Tibial nerve (tissue), 4 donors: ENCODE results near the gene SALL3. TPM values are rescaled to one million over a fixed set of nuclear protein-coding genes. Genes with fewer than 3 reads are reported as not detected.

Source experiments
- DNase-seq, 2 donors: peaks; one replicate each; pipeline ENCODE4 v3.0.0-alpha.2; 2019; ENCODE audit warnings: low spot score in 2 of 2
- H3K27ac ChIP-seq, 4 donors: fragments of 200-600 bp; sonication (generic) in 3 of 4; one replicate each; pipeline ENCODE4 v1.5.1; 2017 to 2019; ENCODE audit warnings: mild to moderate bottlenecking in 1 of 4
- H3K27me3 ChIP-seq, 2 donors: fragments of 200-600 bp; sonication (generic) in 1 of 2; one replicate each; pipeline versions ENCODE4 v1.5.1 to v1.6.0; 2017 to 2019
- H3K36me3 ChIP-seq, 3 donors: fragments of 200-600 bp; sonication (generic); one replicate each; pipeline ENCODE4 v1.5.1; 2018 to 2019
- H3K4me1 ChIP-seq, 4 donors: fragments of 200-600 bp; sonication (generic) in 3 of 4; one replicate each; pipeline ENCODE4 v1.5.1; 2017 to 2019
- H3K4me3 ChIP-seq, 4 donors: fragments of 200-600 bp; sonication (generic) in 3 of 4; one replicate each; pipeline ENCODE4 v1.5.1; 2017 to 2019; ENCODE audit warnings: mild to moderate bottlenecking in 1 of 4, moderate library complexity in 1 of 4
- H3K9me3 ChIP-seq, 4 donors: fragments of 200-600 bp; sonication (generic) in 3 of 4; one replicate each; pipeline ENCODE4 v1.5.1; 2017 to 2019
- EP300 ChIP-seq, 2 donors: sonication (generic); formaldehyde crosslinking; IDR thresholded peaks; one replicate each; pipeline ENCODE4 v1.6.1; 2017; ENCODE audit warnings: antibody characterized with exemption in 2 of 2, mild to moderate bottlenecking in 1 of 2
- POLR2A ChIP-seq, 2 donors: fragments of 450-650 bp; IDR thresholded peaks; one replicate each; pipeline ENCODE4 v1.6.1; 2017; ENCODE audit warnings: antibody characterized with exemption in 2 of 2, mild to moderate bottlenecking in 2 of 2, moderate library complexity in 2 of 2
- WGBS, 2 donors: methylation state at CpG; one replicate each; pipeline ENCODE4 v1.1.5; 2018; 5-methylcytosine and 5-hydroxymethylcytosine counted together
- total RNA-seq, 4 donors: library from RNA; depleted of rRNA; stranded (reverse); fragments of >200 nt; gene quantifications; one replicate each; pipeline ENCODE4 v1.1.0, GENCODE V29; 2016
- TF ChIP-seq, protein P1 (sequence below), 5 experiments: fragments of 200-600 bp in 3 of 5; fragments of 450-650 bp in 2 of 5; sonication (generic) in 3 of 5; IDR thresholded peaks; one replicate each; pipeline ENCODE4 v1.5.1; 2016 to 2019; ENCODE audit warnings: antibody characterized with exemption in 5 of 5, mild to moderate bottlenecking in 3 of 5, moderate library complexity in 2 of 5

Gene SALL3
- total RNA-seq, 4 donors from 2014 or later: not detected

GRCh38 chr18:79047556-79048244 is 68.1 kb downstream of the SALL3 start:
- H3K9me3 ChIP-seq: no peaks in the 10 kb centered on the region
- TF ChIP-seq, protein P1, sequence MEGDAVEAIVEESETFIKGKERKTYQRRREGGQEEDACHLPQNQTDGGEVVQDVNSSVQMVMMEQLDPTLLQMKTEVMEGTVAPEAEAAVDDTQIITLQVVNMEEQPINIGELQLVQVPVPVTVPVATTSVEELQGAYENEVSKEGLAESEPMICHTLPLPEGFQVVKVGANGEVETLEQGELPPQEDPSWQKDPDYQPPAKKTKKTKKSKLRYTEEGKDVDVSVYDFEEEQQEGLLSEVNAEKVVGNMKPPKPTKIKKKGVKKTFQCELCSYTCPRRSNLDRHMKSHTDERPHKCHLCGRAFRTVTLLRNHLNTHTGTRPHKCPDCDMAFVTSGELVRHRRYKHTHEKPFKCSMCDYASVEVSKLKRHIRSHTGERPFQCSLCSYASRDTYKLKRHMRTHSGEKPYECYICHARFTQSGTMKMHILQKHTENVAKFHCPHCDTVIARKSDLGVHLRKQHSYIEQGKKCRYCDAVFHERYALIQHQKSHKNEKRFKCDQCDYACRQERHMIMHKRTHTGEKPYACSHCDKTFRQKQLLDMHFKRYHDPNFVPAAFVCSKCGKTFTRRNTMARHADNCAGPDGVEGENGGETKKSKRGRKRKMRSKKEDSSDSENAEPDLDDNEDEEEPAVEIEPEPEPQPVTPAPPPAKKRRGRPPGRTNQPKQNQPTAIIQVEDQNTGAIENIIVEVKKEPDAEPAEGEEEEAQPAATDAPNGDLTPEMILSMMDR (IDR thresholded peaks at IDR 0.05): no peak
- no peak for TF ChIP-seq POLR2A (IDR thresholded peaks at IDR 0.05)
- no peak for TF ChIP-seq EP300 (IDR thresholded peaks at IDR 0.05)
- 90 to 92% methylated on average over 36 of the region's 36 CpGs for WGBS, 2 donors
- H3K4me1 ChIP-seq: no peaks in the 10 kb centered on the region
- peaks cover 0 to 4% of the 10 kb centered on the region in 2 donors for H3K27me3 ChIP-seq
- H3K4me3 ChIP-seq: no peak overlapping the region
- no peaks in the 10 kb centered on the region for H3K36me3 ChIP-seq
- no peak overlapping the region for H3K27ac ChIP-seq
- no peak for DNase-seq

DNA sequence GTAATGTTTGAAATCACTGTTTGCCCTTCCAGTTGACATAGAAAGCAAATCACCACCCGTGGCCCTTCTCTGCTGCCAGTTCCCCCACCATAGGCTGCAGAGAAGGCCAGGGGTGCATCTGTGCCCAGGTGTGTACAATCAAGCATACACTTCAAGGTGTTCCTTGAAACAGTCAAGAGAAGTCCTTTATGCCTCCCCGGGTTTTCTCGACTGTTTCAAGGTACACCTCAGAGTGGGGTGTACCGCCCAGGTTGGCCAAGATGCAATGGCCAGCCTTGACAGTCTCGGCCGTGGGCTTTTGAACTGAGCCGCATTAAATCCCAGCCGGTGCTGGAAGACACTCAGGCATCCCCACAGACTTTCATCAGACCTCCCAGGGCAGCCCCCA is 68.6 kb downstream of the SALL3 start:
- Histone ChIP-seq H3K27ac (no peak overlapping the region), H3K9me3 (no peaks in the 10 kb centered on the region), H3K36me3 (no peaks in the 10 kb centered on the region), H3K4me3 (no peak overlapping the region), H3K27me3 (peaks cover 0 to 4% of the 10 kb centered on the region in 2 donors), H3K4me1 (no peaks in the 10 kb centered on the region)
- TF ChIP-seq, protein P1 (IDR thresholded peaks at IDR 0.05): no peak
- TF ChIP-seq EP300 (IDR thresholded peaks at IDR 0.05) (no peak), POLR2A (IDR thresholded peaks at IDR 0.05) (no peak)
- WGBS, 2 donors: 92 to 95% methylated on average over 8 of the region's 8 CpGs
- DNase-seq: no peak

DNA sequence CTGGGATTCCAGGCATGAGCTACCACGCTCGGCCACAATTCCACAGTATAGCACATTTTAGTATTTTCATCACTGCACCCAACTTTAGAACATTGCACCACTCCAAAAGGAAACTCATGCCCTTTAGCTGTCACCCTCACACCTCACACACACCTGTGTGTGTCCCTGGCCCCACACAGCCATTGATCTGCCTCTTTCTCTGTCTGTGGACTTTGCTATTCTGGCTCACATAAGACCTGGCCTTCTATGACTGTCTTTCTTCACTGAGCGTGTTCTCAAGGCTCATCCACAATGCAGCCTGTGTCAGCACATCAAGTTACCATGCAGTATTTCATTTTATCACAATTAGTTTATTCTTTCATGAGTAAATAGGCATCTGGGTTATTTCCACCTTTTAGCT is 69.9 kb downstream of the SALL3 start:
- H3K9me3 ChIP-seq: no peaks in the 10 kb centered on the region
- no peak for DNase-seq
- no peak overlapping the region for H3K4me3 ChIP-seq
- no peak overlapping the region for H3K27ac ChIP-seq
- H3K4me1 ChIP-seq: no peaks in the 10 kb centered on the region
- peaks cover 0 to 4% of the 10 kb centered on the region in 2 donors for H3K27me3 ChIP-seq
- TF ChIP-seq EP300 (IDR thresholded peaks at IDR 0.05) (no peak), POLR2A (IDR thresholded peaks at IDR 0.05) (no peak)
- TF ChIP-seq, protein P1 (IDR thresholded peaks at IDR 0.05): no peak
- no peaks in the 10 kb centered on the region for H3K36me3 ChIP-seq
- WGBS, 2 donors: 78 to 80% methylated on average over 3 of the region's 3 CpGs

Other genes with a start within 250 kb of the SALL3 start
- 10 to 100 TPM; 56.9 to 68.7 (median 59.8) TPM for gene ATP9B, start 89.6 kb downstream of the SALL3 start, total RNA-seq